ENCODE data around the gene ULBP3. TPM values are rescaled to one million over a fixed set of nuclear protein-coding genes. Genes with fewer than 3 reads are reported as not detected.

Gene ULBP3
- total and polyA plus RNA-seq, 2 of the 13 experiments (the other 11 are each of a cell fraction or from before 2014, with no cell fraction given), result 0.42 to 0.48 TPM

DNA sequence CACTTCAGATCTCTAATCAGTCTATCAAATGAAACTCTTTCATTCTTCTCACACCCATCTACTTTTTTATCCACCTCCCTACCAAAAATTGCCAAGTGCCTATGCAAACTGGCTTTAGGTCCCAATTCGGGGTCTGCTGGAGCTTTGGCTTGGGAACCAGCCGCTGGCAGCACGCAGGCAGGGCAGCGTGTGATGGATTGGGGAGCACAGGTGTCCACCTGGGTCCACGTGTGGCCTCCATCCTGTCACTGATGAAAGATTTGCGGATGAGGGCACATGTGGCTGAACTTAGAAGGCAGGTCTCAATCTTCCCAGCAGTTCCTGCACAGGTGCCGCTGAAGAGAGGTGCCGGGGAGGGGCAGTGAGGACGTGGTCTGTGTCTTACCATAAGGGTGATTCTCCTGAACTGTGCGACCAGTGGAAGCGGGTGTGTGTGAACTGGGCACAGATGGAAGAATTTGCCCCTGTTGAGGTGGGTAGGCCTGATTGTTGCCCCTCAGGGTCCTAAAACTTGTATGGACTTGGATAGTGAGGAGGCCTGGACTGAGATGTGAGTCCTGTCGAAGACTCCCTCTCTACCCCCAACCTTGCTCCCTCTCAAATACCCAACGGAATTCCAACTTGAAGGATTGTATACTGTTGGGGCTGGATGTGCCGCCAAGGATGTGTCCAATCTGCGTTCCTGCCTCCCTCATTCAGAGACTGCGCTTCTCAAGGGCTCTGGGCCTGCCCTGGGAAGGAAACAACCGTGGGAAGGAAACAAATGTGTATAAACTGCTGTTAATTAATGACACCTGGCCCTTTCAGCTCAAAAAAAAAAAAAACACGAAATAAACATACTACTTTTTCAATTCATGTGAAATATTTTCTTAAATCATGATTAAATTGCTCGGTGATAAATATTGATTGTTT, 25.2 kb downstream of the ULBP3 start:
- ChIA-PET POLR2A (no interaction called here), CTCF (ENCODE audit: low intra/inter-chr PET ratio, low total read pairs) (no interaction called here)
- Histone ChIP-seq H3K36me3 (replicated peaks in 1 of 2; ENCODE audit: control insufficient read depth in 1 of 2, insufficient read depth in 2 of 2, low read length in 2 of 2) (no peaks in the 10 kb centered on the region), H3K9ac (ENCODE audit: insufficient read depth, low read depth, low read length) (no peak overlapping the region), H3K4me2 (ENCODE audit: low read depth, low read length) (no peak overlapping the region), H2AFZ (ENCODE audit: low read length) (no peak overlapping the region), H4K20me1 (ENCODE audit: insufficient read depth, low read length) (no peaks in the 10 kb centered on the region), H3K4me1 (ENCODE audit: insufficient read depth, low read length) (no peaks in the 10 kb centered on the region), H3K9me3 (ENCODE audit: low read length) (no peaks in the 10 kb centered on the region), H3K4me3 (replicated peaks in 1 of 3; ENCODE audit: insufficient read depth in 1 of 3, low read depth in 2 of 3, low read length in 3 of 3) (no peak overlapping the region), H3K27me3 (ENCODE audit: control insufficient read depth in 1 of 2, insufficient read depth in 2 of 2, low read length in 2 of 2) (peaks cover 2 to 52% of the 10 kb centered on the region in 2 experiments; a peak in 4 of 5 replicates), H3K79me2 (ENCODE audit: insufficient read depth, low read length) (no peaks in the 10 kb centered on the region), H3K27ac (ENCODE audit: extremely low read length, insufficient read depth, low read length) (no peak overlapping the region)
- ATAC-seq (no peak), DNase-seq (ENCODE audit: low spot score) (no peak), FAIRE-seq (no peak)
- BruUV-seq (replicated peaks), result no TSS peak
- 24% methylated on average over 19 of the region's 19 CpGs for WGBS (ENCODE audit: low lambda C conversion rate)
- TF ChIP-seq, protein P1, sequence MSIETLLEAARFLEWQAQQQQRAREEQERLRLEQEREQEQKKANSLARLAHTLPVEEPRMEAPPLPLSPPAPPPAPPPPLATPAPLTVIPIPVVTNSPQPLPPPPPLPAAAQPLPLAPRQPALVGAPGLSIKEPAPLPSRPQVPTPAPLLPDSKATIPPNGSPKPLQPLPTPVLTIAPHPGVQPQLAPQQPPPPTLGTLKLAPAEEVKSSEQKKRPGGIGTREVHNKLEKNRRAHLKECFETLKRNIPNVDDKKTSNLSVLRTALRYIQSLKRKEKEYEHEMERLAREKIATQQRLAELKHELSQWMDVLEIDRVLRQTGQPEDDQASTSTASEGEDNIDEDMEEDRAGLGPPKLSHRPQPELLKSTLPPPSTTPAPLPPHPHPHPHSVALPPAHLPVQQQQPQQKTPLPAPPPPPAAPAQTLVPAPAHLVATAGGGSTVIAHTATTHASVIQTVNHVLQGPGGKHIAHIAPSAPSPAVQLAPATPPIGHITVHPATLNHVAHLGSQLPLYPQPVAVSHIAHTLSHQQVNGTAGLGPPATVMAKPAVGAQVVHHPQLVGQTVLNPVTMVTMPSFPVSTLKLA (IDR thresholded peaks at IDR 0.05), result peak; percentile 40; the same call in 1 of the 2 replicates
- TF ChIP-seq, protein P2, sequence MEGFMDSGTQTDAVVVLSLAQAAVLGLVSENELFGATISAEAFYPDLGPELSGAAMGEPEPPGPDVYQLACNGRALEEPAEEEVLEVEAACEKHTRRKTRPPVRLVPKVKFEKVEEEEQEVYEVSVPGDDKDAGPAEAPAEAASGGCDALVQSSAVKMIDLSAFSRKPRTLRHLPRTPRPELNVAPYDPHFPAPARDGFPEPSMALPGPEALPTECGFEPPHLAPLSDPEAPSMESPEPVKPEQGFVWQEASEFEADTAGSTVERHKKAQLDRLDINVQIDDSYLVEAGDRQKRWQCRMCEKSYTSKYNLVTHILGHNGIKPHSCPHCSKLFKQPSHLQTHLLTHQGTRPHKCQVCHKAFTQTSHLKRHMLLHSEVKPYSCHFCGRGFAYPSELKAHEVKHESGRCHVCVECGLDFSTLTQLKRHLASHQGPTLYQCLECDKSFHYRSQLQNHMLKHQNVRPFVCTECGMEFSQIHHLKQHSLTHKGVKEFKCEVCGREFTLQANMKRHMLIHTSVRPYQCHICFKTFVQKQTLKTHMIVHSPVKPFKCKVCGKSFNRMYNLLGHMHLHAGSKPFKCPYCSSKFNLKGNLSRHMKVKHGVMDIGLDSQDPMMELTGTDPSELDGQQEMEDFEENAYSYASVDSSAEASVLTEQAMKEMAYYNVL (CRISPR knock-in tag; IDR thresholded peaks at IDR 0.05; ENCODE audit: borderline replicate concordance), result no peak
- in situ Hi-C loops (cut with HindIII; ENCODE audit: extremely low pct_ligation_motif_present, low pct_unique_long_range_greater_than_20kb), result no loop called here
- intact Hi-C loops (cut with micrococcal nuclease; ENCODE audit: unreplicated experiment), result no loop called here
